GM12878 (cell line): ENCODE results near the gene FSIP1. TPM values are rescaled to one million over a fixed set of nuclear protein-coding genes. Genes with fewer than 3 reads are reported as not detected.

Experiments
- ATAC-seq: fragments of 200-7000 bp; cut with Tn5 transposase; 3 replicates; pipeline ENCODE4 v1.9.1; 2020; ENCODE audit warnings: mild to moderate bottlenecking, moderate library complexity
- BruUV-seq: library from RNA; stranded (reverse); fragments of 400-500 nt; replicated peaks from 2 replicates; lab custom pipeline; 2021; lab: Mats Ljungman, UMichigan
- CTCF ChIA-PET: fragments of 300-600 bp; sonication (Branson Sonifier 250); formaldehyde crosslinking; extraction: SDS; loops from one replicate; lab custom pipeline; 2021; ENCODE audit warnings: inconsistent platforms; lab: Yijun Ruan, JAX
- POLR2A ChIA-PET: fragments of 350-600 bp; formaldehyde crosslinking; extraction: SDS; loops from one replicate; lab custom pipeline; 2021; ENCODE audit warnings: inconsistent platforms; lab: Charles Lee
- RAD21 ChIA-PET: fragments of 300-600 bp; sonication (Branson Sonifier 250); formaldehyde crosslinking; loops from one replicate; lab custom pipeline; 2023; ENCODE audit warnings: antibody characterized with exemption; ENCODE audit not compliant: unreplicated experiment; lab: Charles Lee
- SMC1A ChIA-PET: fragments of 300-600 bp; sonication (Branson Sonifier 250); formaldehyde crosslinking; loops from one replicate; lab custom pipeline; 2023; ENCODE audit not compliant: unreplicated experiment, uncharacterized antibody; lab: Charles Lee
- DNase-seq: peaks from one replicate; pipeline ENCODE4 v3.0.0-alpha.2; 2011; ENCODE audit warnings: low read depth, low spot score
- FAIRE-seq: peaks from 3 replicates; lab custom pipeline; 2011; peaks lifted over from hg19 to GRCh38; lab: Jason Lieb, UNC
- H2AFZ ChIP-seq: 2 replicates; pipeline ENCODE4 v1.6.0; 2011; ENCODE audit warnings: low read depth, low read length, control low read depth; ENCODE audit not compliant: control insufficient read depth
- H3K27ac ChIP-seq: 2 replicates; pipeline ENCODE4 v1.5.1; 2011; ENCODE audit warnings: control low read depth; ENCODE audit not compliant: control insufficient read depth, insufficient read depth
- H3K27me3 ChIP-seq, 2 experiments: replicated peaks in 1 of 2; 2 replicates each; pipeline versions ENCODE4 v1.6.0 to v1.6.1; 2011; ENCODE audit warnings: low read length in 1 of 2; ENCODE audit not compliant: control insufficient read depth in 2 of 2, insufficient read depth in 2 of 2
- H3K36me3 ChIP-seq, 2 experiments: 2 replicates each; pipeline ENCODE4 v1.5.1; 2011; ENCODE audit warnings: low read length in 1 of 2; ENCODE audit not compliant: control insufficient read depth in 2 of 2, insufficient read depth in 2 of 2
- H3K4me1 ChIP-seq: 2 replicates; pipeline ENCODE4 v1.6.1; 2011; ENCODE audit warnings: mild to moderate bottlenecking, low read length, moderate library complexity, mixed read lengths; ENCODE audit not compliant: control insufficient read depth, insufficient read depth
- H3K4me2 ChIP-seq: 2 replicates; pipeline ENCODE4 v1.6.0; 2011; ENCODE audit warnings: control low read depth; ENCODE audit not compliant: control insufficient read depth, insufficient read depth
- H3K4me3 ChIP-seq: fragments of 200-600 bp; sonication (generic); 2 replicates; pipeline ENCODE4 v1.5.1; 2016
- H3K79me2 ChIP-seq: 2 replicates; pipeline ENCODE4 v1.6.0; 2011; ENCODE audit warnings: low read length; ENCODE audit not compliant: control insufficient read depth, insufficient read depth
- H3K9ac ChIP-seq: 2 replicates; pipeline ENCODE4 v1.8.0; 2011; ENCODE audit warnings: low read length, control low read depth, mixed read lengths; ENCODE audit not compliant: control insufficient read depth, insufficient read depth
- H3K9me3 ChIP-seq: replicated peaks from 3 replicates; pipeline ENCODE4 v1.5.1; 2011; ENCODE audit warnings: mild to moderate bottlenecking, low read length; ENCODE audit not compliant: control insufficient read depth, insufficient read depth
- H4K20me1 ChIP-seq: 2 replicates; pipeline ENCODE4 v1.6.0; 2011; ENCODE audit not compliant: control insufficient read depth, insufficient read depth
- EP300 ChIP-seq, 2 experiments: fragments of 150-350 bp in 1 of 2; IDR thresholded peaks; 2 replicates each; pipeline ENCODE4 v1.6.1; 2011 to 2012; ENCODE audit warnings: low read depth in 2 of 2, low read length in 2 of 2, borderline replicate concordance in 1 of 2, improper control_type of control experiment in 1 of 2, inconsistent platforms in 1 of 2; ENCODE audit not compliant: control insufficient read depth in 1 of 2
- GATAD2B ChIP-seq: fragments of 450-650 bp; conservative IDR thresholded peaks from 2 replicates; pipeline ENCODE4 v1.6.1; 2017; ENCODE audit warnings: low read depth, mild to moderate bottlenecking, moderate library complexity
- LARP7 ChIP-seq: fragments of 450-650 bp; IDR thresholded peaks from 2 replicates; pipeline ENCODE4 v1.6.1; 2017; ENCODE audit warnings: mild to moderate bottlenecking
- MTA2 ChIP-seq: fragments of 450-650 bp; IDR thresholded peaks from 2 replicates; pipeline ENCODE4 v1.6.1; 2016; ENCODE audit warnings: low read depth, mild to moderate bottlenecking, moderate library complexity
- PAX5 ChIP-seq: IDR thresholded peaks from 2 replicates; pipeline ENCODE4 v1.6.1; 2011; ENCODE audit warnings: low read depth, low read length, borderline replicate concordance
- RAD51 ChIP-seq: fragments of 450-650 bp; IDR thresholded peaks from 2 replicates; pipeline ENCODE4 v1.6.1; 2016; ENCODE audit warnings: moderate library complexity, mild to moderate bottlenecking, inconsistent platforms
- WGBS: methylation state at CpG from one replicate; pipeline ENCODE4 v1.1.6; 2016; ENCODE audit warnings: low lambda C conversion rate; ENCODE audit not compliant: insufficient replicate concordance, insufficient coverage; ENCODE audit errors: missing lambda C conversion rate; 5-methylcytosine and 5-hydroxymethylcytosine counted together
- in situ Hi-C: fragments of 300-500 bp; cut with MboI; formaldehyde crosslinking; loops from 9 replicates; pipeline ENCODE4 v1.14.3; 2018; ENCODE audit warnings: mixed read lengths
- intact Hi-C: fragments of 100-400 bp; cut with micrococcal nuclease; formaldehyde crosslinking; loops from one replicate; pipeline ENCODE4 v1.14.2; 2022; ENCODE audit not compliant: unreplicated experiment
- polyA plus RNA-seq, 11 experiments: library from polyadenylated mRNA; depleted of rRNA in 4 of 11; unstranded in 6 of 11; stranded (reverse) in 5 of 11; fragments of >200 nt; fragmentation: Nextera tagmentation in 4 of 11; fragmentation: Illumina TruSeq in 1 of 11; extraction: Ambion mirVana in 4 of 11; extraction: Trizol in 1 of 11; gene quantifications; 1 replicate in 1 of 11; 2 replicates in 10 of 11; pipeline versions ENCODE4 v1.2.1 to v1.2.3, GENCODE V29; 2011 to 2016; ENCODE audit warnings: inconsistent platforms in 2 of 11, missing spikeins in 2 of 11, low read depth in 1 of 11
- total RNA-seq, 4 experiments: library from RNA; depleted of rRNA in 3 of 4; stranded (reverse); fragments of >200 nt in 3 of 4; fragmentation: Illumina TruSeq in 1 of 4; extraction: Trizol in 1 of 4; gene quantifications; 2 replicates each; pipeline versions ENCODE4 v1.2.1 to v1.2.3, GENCODE V29; 2013 to 2021

The FSIP1 gene
- total and polyA plus RNA-seq, 10 of the 15 experiments (the other 5 are each of a cell fraction or from before 2014, with no cell fraction given), result 0.15 to 0.67 (median 0.35) TPM

- Histone ChIP-seq H3K27ac (no peak overlapping the region), H3K4me3 (no peak overlapping the region), H4K20me1 (no peaks in the 10 kb centered on the region), H3K79me2 (no peaks in the 10 kb centered on the region), H3K9ac (no peak overlapping the region), H3K36me3 (no peaks in the 10 kb centered on the region), H3K4me1 (no peaks in the 10 kb centered on the region), H3K4me2 (no peak overlapping the region), H3K9me3 (no peaks in the 10 kb centered on the region), H3K27me3 (no peaks in the 10 kb centered on the region), H2AFZ (no peak overlapping the region)
- no peak for DNase-seq
- RAD21 ChIA-PET, result no interaction called here
- BruUV-seq, result no TSS peak
- no peak for FAIRE-seq
- WGBS, result 58% methylated on average over 6 of the region's 6 CpGs
- POLR2A ChIA-PET, result no interaction called here
- TF ChIP-seq LARP7 (no peak), EP300 (IDR thresholded peaks at IDR 0.05; ENCODE audit: borderline replicate concordance in 1 of 2, control insufficient read depth in 1 of 2, low read depth in 2 of 2, low read length in 2 of 2) (no peak), PAX5 (no peak), RAD51 (no peak), GATAD2B (no peak), MTA2 (no peak)
- in situ Hi-C loops, result no loop called here
- no peak for ATAC-seq
- CTCF ChIA-PET, result interaction anchor here (1.1 to 1.5 kb wide), 2 partner anchors 34 to 35 kb away, joined by 3 to 4 read pairs; no protein-coding TSS in a partner anchor
- SMC1A ChIA-PET, result interaction anchor here (1.2 kb wide), 1 partner anchor 36 kb away, joined by 3 read pairs; no protein-coding TSS in a partner anchor
- intact Hi-C loops, result no loop called here
Observed at GRCh38 chr15:39721893-39722292, 60.7 kb downstream of the FSIP1 start.
